Stimulated activated CD4-positive, alpha-beta T cell treated with anti-CD3 and anti-CD28 coated beads, TNF-alpha, amount 100 ng/mL, for 1 hour (primary cell): ENCODE results near the gene TEAD2.
"Not testable (repeated sequence)": the region's sequence is repeated elsewhere in the genome, so short reads cannot be mapped to it uniquely, and the experiment has no call there.

ENCODE experiments used
- DNase-seq, 3 donors: peaks; one replicate each; pipeline ENCODE4 v3.0.0-alpha.2; 2020; ENCODE audit warnings: low read depth in 3 of 3, low spot score in 1 of 3

Gene TEAD2

DNA sequence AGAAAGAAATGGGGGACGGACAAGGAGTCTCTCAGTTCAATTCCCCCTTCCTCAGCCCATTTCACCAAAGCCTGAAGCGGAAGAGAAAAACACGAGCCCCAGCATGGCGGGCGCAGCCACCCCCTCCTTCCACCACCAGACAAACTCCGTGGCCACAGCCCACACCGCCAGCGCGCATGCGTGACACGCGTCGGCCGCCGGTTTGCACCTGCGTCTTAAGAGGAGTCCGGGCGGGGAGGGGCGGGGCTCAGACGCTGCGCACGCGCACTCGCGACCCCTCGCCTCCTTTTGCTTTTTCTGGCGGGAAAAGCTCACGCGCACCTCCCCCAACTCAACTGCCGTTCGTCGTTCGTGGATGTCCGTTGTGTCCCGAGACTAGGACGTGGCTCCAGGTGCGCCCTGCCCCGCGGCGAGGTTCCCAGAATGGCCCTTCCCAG, 25.7 kb upstream of the TEAD2 start, which contains the start of gene KASH5:
TSS of gene KASH5 (plus strand) at position 314 of the 437 bp plus-strand sequence. CDS start 2,635 bp downstream, outside the sequence.
- peak; percentile 61 to 88 (median 65) for DNase-seq

DNA sequence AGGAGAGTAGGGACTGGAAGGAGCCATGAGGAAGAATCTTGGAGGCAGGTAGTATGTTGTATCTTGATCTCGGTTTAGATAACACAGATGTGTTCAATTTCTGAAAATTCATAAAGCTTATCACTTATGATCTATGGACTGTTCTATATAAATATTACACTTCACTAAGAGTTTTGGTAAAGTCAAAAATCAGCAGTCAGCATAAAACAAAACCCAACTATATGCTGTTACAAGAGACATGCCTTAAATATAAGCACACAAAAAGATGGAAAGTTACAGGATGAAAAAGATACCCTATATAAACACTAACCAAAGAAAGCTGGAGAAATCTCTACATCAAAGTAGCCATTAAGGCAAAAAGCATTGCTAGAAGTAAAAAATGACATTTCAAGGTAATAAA, 21.4 kb upstream of the TEAD2 start:
- DNase-seq = no peak

DNA sequence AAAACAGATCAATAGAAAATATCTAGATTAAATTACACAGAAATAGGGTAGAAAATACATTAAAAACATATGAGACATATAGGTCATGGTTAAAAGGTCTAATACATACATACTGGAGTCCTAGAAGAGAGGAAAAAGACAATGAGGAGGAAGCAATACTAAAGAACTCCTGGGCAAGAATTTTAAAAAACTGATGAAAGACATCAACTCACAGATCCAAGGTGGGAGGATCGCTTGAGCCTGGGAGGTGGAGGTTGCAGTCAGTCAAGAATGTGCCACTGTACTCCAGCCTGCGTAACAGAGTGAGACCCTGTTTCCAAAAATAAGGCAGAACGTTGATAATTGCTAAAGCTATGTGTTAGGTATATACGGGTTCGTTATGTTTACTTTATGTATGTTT, 20.4 kb upstream of the TEAD2 start:
- DNase-seq = no peak

DNA sequence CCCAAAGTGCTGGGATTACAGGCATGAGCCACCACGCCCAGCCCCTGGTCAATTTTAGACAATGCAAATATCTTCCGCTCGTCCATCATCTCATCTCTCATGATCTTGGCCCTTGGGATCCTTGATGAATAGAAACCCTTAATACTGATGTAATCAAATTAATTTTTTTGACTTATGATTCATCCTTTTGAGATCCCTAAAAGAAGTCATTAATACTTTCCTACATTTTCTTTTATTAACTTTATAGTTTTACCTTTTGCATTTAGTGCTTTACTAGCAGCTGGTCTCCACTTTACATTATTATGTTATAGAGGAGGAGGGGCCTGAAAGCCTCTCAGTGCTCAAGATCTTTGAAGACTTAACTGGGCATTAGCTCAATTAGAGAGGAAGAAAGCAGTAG, 18.2 kb upstream of the TEAD2 start:
- DNase-seq = no peak

DNA sequence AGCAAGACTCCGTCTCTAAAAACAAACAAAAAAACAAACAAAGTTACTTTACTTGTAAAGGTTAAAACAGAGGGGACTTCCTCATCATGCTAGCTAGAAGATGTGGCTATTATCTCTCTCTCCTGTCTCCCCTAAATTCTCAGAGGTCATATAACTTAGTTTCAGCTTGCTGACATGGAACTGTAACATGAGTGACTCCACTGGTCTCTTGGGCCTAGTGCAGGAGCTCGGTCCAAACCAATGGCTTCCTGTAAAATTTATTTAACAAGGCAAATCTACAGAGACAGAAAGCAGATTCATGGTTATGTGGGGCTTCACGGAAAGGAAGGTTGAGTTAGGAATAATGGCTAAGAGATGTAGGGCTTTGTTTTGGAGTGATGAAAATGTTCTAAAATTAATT, 16.3 kb upstream of the TEAD2 start:
- no peak for DNase-seq

DNA sequence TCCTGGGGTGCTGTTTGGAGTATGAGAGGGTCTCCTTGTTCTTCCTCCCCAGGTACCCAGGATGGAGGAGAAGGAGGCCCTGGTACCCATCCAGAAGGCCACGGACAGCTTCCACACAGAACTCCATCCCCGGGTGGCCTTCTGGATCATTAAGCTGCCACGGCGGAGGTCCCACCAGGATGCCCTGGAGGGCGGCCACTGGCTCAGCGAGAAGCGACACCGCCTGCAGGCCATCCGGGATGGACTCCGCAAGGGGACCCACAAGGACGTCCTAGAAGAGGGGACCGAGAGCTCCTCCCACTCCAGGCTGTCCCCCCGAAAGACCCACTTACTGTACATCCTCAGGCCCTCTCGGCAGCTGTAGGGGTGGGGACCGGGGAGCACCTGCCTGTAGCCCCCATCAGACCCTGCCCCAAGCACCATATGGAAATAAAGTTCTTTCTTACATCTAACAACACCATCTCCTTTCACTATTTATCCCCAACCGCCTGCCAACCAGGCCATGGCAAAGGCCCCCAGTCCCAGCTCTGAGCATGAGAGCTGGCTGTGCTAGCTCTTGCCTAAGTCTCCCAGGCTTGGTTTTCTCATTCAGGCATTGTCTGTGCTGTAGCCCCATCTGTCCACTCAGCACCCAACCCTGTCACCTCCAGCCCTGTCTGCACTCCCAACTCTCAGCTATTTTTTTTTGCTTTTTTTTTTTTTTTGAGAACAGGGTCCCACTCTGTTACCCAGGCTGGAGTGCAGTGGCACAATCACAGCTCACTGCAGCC, 12.6 kb upstream of the TEAD2 start:
- no peak for DNase-seq

DNA sequence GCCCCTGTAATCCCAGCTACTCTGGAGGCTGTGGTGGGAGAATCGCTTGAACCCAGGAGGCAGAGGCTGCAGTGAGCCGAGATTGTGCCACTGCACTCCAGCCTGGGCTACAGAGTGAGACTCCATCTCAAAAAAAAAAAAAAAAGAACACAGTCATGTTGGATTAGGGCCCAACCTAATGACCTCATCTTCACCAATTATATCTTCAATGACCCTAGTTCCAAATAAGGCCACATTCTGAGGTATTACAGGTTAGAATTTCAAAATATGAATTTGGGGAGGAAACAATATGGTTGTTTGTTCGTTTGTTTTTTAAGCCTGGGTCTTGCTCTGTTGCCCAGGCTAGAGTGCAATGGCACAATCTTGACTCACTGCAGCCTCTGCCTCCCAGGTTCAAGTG, 11.0 kb upstream of the TEAD2 start:
- DNase-seq = not testable (repeated sequence)

DNA sequence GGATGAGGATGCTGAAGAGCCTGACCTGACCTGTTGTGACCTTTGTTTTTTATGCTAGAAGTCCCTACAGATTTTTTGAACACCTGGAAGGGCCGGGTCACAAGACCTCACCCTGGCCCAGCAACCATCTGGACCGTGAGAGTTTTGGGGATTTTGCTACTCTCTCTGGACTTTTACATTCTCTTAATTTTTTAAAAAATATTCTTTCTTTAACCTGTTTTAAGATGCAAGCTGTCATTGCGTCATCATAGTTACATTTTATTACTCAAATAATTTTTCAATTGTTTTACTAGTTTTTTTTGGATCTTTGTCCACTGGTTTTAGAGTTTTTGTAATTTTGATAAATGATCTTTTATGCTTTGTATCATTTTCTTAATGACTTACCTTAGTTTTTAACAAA, 9.0 kb upstream of the TEAD2 start:
- no peak for DNase-seq

DNA sequence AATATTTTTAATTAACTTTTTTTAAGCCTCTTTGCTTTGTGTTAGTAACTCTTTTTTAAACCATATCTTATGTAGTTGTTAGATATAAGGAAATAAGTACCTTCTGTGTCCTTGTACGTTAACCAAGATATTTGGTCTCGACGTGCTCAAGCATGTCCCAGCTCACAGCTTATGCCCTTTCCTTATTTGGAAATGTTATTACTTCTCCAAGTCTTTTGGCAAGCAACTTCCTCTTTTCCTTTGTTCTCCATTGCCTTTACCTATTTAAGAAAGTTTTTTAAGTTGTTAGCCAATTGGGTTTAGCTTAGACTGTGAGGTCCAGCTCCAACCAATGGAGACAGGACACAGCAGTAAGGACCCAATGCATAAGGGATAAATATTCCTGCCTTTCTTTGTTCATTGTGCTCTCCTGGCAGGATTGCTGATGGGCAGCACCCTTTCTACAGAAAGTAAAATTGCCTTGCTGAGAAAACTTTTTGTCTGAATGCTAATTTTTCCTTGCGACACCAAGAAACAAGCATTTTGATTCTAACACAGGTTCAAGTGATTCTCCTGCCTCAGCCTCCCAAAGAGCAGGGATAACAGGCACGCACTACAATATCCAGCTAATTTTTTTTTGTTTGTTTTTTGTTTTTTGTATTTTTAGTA, 6.6 kb upstream of the TEAD2 start:
- no peak for DNase-seq

DNA sequence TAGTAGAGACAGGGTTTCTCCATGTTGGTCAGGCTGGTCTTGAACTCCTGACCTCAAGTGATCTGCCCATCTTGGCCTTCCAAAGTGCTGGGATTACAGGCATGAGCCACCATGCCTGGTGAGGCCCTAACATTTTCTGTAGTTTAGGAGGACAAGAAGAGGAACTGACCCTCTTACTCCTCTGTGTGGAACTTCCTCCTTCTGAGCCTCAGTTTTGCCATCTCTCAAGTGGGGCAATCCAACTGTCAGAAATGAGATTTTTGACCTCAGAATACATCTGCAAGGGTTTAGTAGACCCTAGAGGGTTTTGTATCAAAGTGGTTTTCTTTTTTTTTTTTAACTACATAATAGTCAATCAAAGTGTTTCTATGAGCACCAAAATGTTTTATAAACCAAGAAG, 3.9 kb upstream of the TEAD2 start:
- no peak for DNase-seq

DNA sequence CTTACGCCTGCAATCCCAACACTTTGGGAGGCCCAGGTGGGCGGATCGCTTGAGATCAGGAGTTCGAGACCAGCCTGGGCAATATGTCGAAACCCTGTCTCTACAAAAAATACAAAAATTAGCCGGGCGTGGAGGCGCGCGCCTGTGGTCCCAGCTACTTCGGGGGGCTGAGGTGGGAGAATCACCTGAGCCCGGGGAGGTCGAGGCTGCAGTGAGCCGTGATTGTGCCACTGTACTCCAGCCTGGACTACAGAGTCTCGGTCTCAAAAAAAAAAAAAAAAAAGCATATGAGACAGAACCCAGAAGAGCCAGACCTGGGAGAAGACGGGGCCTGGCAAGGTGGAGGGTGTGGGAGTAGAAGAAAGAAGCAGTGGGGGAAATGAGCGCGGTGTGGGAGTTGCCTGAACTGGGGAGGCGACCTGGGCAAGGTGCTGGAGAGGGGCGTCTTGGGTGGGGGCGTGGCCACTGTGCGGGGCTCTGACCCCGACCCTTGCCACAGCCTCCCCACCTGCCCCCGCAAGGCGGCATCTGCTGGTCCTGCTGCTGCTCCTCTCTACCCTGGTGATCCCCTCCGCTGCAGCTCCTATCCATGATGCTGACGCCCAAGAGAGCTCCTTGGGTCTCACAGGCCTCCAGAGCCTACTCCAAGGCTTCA, 2.0 kb upstream of the TEAD2 start:
- no peak for DNase-seq

DNA sequence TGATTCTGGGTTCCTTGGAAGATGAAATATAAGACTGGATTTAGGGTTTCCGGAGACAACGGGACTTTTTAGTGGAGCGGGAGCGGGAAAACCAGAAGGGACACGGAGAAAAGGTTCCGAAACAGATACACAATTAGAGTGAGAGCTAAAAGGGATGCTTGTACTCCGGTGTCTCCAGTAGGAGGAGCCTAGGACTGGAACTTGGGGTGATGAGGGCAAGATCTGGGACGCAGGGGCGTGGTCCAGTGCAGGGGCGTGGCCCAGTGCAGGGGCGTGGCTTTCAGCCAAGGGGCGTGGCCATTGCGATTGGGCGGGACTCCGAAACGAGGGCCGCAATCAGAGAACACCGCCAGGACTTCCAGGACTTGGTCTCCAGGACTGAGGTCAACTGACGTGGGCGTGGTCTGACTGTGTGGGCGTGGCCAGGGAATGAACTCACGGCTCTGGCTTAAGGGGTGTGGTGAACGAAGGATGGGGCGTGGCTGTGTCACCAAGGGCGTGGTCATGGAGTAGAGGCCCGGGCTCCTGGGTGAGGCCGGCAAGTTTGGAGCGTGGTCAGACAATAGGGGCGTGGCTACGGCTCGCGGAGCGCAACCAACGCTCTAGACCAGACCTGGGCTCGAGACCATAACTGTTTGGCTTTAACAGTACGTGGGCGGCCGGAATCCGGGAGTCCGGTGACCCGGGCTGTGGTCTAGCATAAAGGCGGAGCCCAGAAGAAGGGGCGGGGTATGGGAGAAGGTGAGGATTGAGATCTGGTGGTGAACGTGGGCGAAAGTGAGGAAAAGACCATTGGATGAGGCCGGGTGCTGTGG, 1.3 kb upstream of the TEAD2 start, which contains the start of gene DKKL1:
TSS of gene DKKL1 (plus strand) at position 610 of the 815 bp plus-strand sequence. CDS start at position 732, 122 bp downstream.
- DNase-seq = peak in 2 of 3 donors; percentile 35 to 44

DNA sequence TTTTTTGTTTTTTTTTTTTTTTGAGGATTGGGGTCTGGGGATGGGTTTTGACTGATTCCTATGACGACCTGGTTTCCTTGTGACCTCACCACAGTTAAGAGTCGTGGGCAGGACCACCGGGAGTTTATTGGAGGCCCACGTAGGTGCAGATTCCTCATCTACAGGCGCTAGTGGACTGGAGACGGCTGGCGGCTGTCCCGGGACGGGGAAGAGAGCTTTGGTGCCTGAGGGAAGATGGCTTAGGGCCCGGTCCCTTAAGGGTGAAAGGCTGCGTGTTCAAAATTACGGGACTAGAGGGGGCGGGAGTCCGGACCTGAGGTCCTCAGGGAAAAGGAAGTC, 682 bp upstream of the TEAD2 start:
- no peak for DNase-seq

DNA sequence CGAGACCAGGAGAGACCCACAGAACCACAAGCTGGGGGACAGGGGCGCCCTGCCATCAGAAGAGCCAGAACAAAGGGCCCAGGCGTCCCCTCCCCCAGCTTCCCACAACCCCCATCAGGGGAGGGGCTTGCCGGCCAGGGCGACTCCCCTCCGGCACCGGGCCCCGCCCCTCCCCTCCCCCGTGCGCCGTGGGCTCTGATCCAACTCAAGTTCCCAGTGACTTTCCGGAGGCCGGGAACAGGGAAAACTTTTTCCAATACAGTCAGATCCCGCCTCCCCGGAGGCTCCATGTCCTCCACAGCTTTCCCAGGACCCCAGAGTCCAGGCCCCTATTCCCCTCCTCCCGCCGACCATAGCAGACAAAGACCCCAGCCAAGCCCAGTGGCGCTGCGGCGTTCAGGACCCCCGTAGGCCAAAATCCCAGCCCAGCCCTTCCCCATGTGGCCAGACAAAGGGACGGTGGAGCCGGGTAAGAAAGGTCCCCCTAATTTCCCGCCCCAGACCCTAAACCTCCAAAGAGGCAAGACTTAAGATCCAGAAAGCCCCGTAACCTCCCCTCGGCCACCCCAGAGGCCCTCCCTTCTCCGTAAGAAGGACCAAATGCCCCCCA, 673 bp downstream of the TEAD2 start:
- DNase-seq = no peak

DNA sequence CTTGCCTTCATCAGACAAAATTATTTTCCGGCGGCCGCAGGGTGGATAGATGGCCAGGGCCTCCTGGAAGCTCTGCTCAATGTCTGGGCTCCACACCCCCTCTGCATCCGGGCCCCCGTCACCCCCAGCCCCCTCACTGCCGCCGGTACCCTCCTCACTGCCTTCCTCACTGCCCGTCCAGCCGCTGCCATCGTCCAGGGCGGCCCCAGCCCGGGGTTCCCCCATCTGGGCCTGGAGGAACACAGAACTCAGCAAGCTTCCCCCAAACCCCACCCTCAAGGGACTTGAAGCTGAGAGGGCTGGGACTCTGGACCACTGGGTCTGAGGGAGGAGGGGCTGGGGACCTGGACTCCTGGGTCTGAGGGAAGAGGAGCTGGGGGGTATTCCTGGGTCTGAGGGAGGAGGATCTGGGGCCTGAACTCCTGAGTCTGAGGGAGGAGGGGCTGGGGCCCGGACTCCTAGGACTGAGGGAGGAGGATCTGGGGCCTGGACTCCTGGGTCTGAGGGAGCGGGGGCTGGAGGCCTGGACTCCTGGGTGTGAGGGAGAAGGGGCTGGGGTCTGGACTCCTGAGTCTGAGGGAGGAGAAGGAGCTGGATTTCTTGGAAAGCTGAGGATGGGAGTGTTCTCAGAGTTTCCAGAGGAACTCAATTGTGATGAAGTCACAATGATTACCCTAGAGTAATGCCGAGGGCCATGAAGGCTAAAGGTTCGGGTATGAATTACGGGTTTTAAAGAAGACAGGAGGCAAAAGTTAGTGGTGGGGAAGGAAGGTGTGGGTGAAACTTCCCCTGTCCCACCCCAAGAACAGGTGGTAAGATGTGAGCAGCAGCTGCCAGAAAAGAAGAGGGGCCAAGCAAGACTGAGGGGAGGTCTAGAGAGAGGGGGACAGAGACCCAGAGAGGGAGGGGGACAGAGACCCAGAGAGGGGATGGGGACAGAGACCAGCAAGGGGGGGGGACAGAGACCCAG, 2.1 kb downstream of the TEAD2 start:
- DNase-seq = no peak

DNA sequence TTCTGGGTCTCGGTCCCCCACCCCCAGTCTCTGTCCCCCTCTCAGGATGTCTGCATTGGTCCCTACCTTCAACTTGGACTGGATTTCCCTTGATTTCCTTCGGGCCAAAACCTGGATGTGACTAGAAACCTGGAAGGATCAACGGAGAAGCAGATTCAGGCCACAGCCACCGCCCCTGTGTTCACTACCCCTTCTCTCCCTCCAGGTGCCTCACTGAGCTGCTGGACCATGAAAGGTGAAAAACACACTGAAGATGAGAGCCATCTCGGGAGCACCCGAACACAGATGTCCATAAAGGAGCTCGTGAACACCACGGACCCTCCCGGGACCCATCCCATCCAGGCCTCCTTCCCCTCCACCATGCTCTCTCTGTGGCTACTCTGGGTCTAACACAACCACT, 5.0 kb downstream of the TEAD2 start:
- no peak for DNase-seq

DNA sequence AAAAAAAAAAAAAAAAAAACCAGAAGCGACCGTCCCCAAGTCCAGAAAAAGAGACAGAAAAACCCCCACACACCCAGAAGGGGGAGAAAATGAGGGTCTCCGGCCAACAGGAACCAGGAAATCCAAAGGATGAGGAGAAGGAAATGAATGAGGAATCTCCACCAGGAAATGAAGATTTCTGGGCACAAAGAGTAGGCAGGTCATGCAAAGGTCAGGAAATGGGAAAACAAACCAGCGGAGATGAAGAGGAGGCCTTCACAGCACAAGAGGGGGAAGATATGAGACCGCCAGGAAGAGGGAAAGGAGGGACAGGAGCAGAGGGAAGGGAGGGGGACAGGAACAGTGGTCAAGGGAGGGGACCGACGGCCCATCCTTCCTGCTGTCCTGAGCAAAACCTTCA, 5.8 kb downstream of the TEAD2 start:
- no peak for DNase-seq

DNA sequence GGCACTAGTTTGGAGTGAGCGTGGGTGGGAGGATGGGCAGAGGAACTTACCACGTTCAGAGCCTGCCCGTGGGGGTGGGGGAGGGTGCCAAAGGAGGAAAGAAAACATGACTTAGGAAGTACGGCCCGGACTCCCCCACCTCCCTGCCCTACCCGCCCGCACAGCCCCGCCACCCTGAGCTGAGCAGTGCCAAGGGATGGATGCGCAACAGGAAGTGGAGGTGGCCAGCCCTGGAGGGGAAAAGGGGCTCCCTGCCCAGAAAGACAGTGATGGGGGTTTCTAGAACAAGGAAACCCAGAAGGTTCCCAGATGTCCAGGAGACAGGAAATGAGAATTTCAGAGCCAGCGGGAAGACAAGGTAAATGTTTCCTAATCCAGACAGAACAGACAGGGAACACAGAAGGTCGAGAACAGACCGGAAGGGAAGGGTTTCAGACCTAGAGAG, 6.3 kb downstream of the TEAD2 start:
- DNase-seq = no peak

DNA sequence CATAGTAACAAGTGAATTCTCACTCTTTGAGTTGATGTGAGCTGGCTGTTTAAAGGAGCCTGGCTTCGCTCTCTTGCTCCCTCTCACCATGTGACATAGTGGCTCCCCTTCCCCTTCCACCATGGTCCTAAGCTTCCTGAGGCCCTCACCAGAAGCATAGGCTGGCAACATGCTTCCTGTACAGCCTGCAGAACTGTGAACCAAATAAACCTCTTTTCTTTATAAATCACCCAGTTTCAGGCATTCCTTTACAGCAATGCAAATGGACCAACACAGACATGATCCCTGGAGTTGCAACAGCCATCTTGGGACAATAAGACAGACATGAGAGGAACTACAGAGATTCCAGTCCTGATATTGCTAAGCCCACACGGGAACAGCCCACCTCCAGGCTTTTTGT, 12.6 kb downstream of the TEAD2 start:
- no peak for DNase-seq
